H1 (cell line): Measurements from ENCODE around the gene SHROOM4. TPM values are rescaled to one million over a fixed set of nuclear protein-coding genes. Genes with fewer than 3 reads are reported as not detected.

Experiments used
- CTCF ChIA-PET: fragments of 300-600 bp; sonication (Branson Sonifier 250); formaldehyde crosslinking; loops from one replicate; lab custom pipeline; 2021; ENCODE audit not compliant: partially characterized antibody; lab: Charles Lee
- POLR2A ChIA-PET: fragments of 300-600 bp; sonication (Branson Sonifier 250); formaldehyde crosslinking; loops from one replicate; lab custom pipeline; 2021; ENCODE audit warnings: inconsistent platforms; ENCODE audit not compliant: partially characterized antibody; lab: Charles Lee
- DNase-seq, 2 experiments: peaks; one replicate each; pipeline versions ENCODE4 v3.0.0 to v3.0.0-alpha.2; 2010 to 2022; ENCODE audit warnings: low spot score in 2 of 2, low read depth in 1 of 2, mixed read lengths in 1 of 2
- FAIRE-seq: peaks from 2 replicates; lab custom pipeline; 2011; peaks lifted over from hg19 to GRCh38; lab: Jason Lieb, UNC
- H2AFZ ChIP-seq: 2 replicates; pipeline ENCODE4 v1.8.1; 2012; ENCODE audit warnings: low read length, inconsistent platforms
- H2AK5ac ChIP-seq: 2 replicates; pipeline ENCODE4 v1.6.1; 2013; ENCODE audit warnings: low read depth, low read length
- H2BK120ac ChIP-seq: replicated peaks from 2 replicates; pipeline ENCODE3; 2013; ENCODE audit warnings: low read depth, low read length, inconsistent platforms
- H2BK12ac ChIP-seq: 2 replicates; pipeline ENCODE4 v1.6.1; 2013; ENCODE audit warnings: low read depth, low read length
- H2BK15ac ChIP-seq: 2 replicates; pipeline ENCODE4 v1.6.1; 2013; ENCODE audit warnings: low read length
- H2BK20ac ChIP-seq: 2 replicates; pipeline ENCODE4 v1.6.1; 2013; ENCODE audit warnings: low read length
- H2BK5ac ChIP-seq: 2 replicates; pipeline ENCODE4 v1.6.1; 2013; ENCODE audit warnings: low read depth, low read length
- H3K14ac ChIP-seq: 2 replicates; pipeline ENCODE4 v1.6.1; 2013; ENCODE audit warnings: inconsistent platforms; ENCODE audit not compliant: insufficient read length
- H3K18ac ChIP-seq: 2 replicates; pipeline ENCODE4 v1.6.1; 2013; ENCODE audit warnings: low read length; ENCODE audit errors: extremely low read depth
- H3K23ac ChIP-seq: 2 replicates; pipeline ENCODE4 v1.6.1; 2013; ENCODE audit warnings: inconsistent platforms; ENCODE audit not compliant: insufficient read length
- H3K23me2 ChIP-seq: 2 replicates; pipeline ENCODE4 v1.6.1; 2013; ENCODE audit warnings: low read depth, low read length
- H3K27ac ChIP-seq: 2 replicates; pipeline ENCODE4 v1.6.1; 2011; ENCODE audit warnings: low read depth, low read length, inconsistent platforms
- H3K27me3 ChIP-seq, 4 experiments: replicated peaks in 1 of 4; 1 replicate in 1 of 4; 2 replicates in 3 of 4; pipeline versions ENCODE4 v1.6.1 to v1.8.1; 2011 to 2013; ENCODE audit warnings: low read length in 3 of 4, mild to moderate bottlenecking in 3 of 4, inconsistent platforms in 2 of 4, mixed read lengths in 2 of 4, moderate library complexity in 1 of 4; ENCODE audit not compliant: control insufficient read depth in 3 of 4, insufficient read depth in 3 of 4; ENCODE audit errors: extremely low read depth in 1 of 4
- H3K36me3 ChIP-seq, 4 experiments: 2 replicates each; pipeline versions ENCODE4 v1.6.1 to v1.8.1; 2011 to 2013; ENCODE audit warnings: mild to moderate bottlenecking in 4 of 4, low read length in 3 of 4, moderate library complexity in 2 of 4, control low read depth in 1 of 4, inconsistent platforms in 1 of 4; ENCODE audit not compliant: insufficient read depth in 4 of 4, control insufficient read depth in 2 of 4
- H3K4ac ChIP-seq: replicated peaks from 2 replicates; pipeline ENCODE3; 2013; ENCODE audit warnings: low read length, low read depth, mixed read lengths, inconsistent platforms; ENCODE audit not compliant: insufficient read length
- H3K4me1 ChIP-seq, 4 experiments: replicated peaks in 1 of 4; 1 replicate in 1 of 4; 2 replicates in 3 of 4; pipeline versions ENCODE4 v1.6.1 to v1.8.1; 2011 to 2013; ENCODE audit warnings: low read length in 3 of 4, inconsistent platforms in 2 of 4, mixed read lengths in 1 of 4; ENCODE audit not compliant: insufficient read depth in 4 of 4, control insufficient read depth in 3 of 4
- H3K4me2 ChIP-seq, 2 experiments: 2 replicates each; pipeline versions ENCODE4 v1.6.1 to v1.8.1; 2011 to 2013; ENCODE audit warnings: low read depth in 2 of 2, low read length in 2 of 2, control low read depth in 1 of 2, inconsistent platforms in 1 of 2, mild to moderate bottlenecking in 1 of 2; ENCODE audit not compliant: insufficient read depth in 1 of 2
- H3K4me3 ChIP-seq, 4 experiments: fragments of 200-600, 300-600 bp in 1 of 4; sonication (generic), shearing (Covaris generic), sonication (Bioruptor Twin) in 1 of 4; 2 replicates each; pipeline versions ENCODE4 v1.5.1 to v1.8.1; 2011 to 2016; ENCODE audit warnings: low read length in 4 of 4, low read depth in 3 of 4, control low read depth in 2 of 4, inconsistent platforms in 2 of 4, mild to moderate bottlenecking in 2 of 4, mixed read lengths in 1 of 4, moderate library complexity in 1 of 4; ENCODE audit not compliant: insufficient read depth in 2 of 4; ENCODE audit errors: extremely low read depth in 1 of 4
- H3K56ac ChIP-seq: replicated peaks from 2 replicates; pipeline ENCODE3; 2013; ENCODE audit warnings: low read depth, mild to moderate bottlenecking, mixed read lengths, low read length, inconsistent platforms; ENCODE audit not compliant: insufficient read length
- H3K79me1 ChIP-seq: 2 replicates; pipeline ENCODE4 v1.6.1; 2013; ENCODE audit warnings: low read depth, low read length, control low read depth
- H3K79me2 ChIP-seq, 2 experiments: 2 replicates each; pipeline versions ENCODE4 v1.6.1 to v1.8.1; 2012 to 2013; ENCODE audit warnings: low read length in 2 of 2, mild to moderate bottlenecking in 2 of 2, inconsistent platforms in 1 of 2; ENCODE audit not compliant: insufficient read depth in 2 of 2, control insufficient read depth in 1 of 2
- H3K9ac ChIP-seq, 4 experiments: replicated peaks in 1 of 4; 1 replicate in 1 of 4; 2 replicates in 3 of 4; pipeline versions ENCODE4 v1.6.1 to v1.8.1; 2011 to 2013; ENCODE audit warnings: low read depth in 3 of 4, low read length in 3 of 4, control low read depth in 2 of 4, mild to moderate bottlenecking in 2 of 4, moderate library complexity in 2 of 4, inconsistent platforms in 1 of 4; ENCODE audit errors: extremely low read depth in 1 of 4
- H3K9me3 ChIP-seq, 2 experiments: 2 replicates each; pipeline versions ENCODE4 v1.6.1 to v1.8.1; 2012 to 2013; ENCODE audit warnings: mild to moderate bottlenecking in 2 of 2, moderate library complexity in 2 of 2, control low read depth in 1 of 2, inconsistent platforms in 1 of 2, low read depth in 1 of 2, low read length in 1 of 2, mixed read lengths in 1 of 2; ENCODE audit not compliant: insufficient read depth in 2 of 2
- H4K20me1 ChIP-seq, 2 experiments: replicated peaks in 1 of 2; 2 replicates each; pipeline versions ENCODE3 to v1.8.1; 2011 to 2013; ENCODE audit warnings: inconsistent platforms in 2 of 2, low read length in 2 of 2, mild to moderate bottlenecking in 1 of 2; ENCODE audit not compliant: insufficient read depth in 2 of 2, control insufficient read depth in 1 of 2
- H4K5ac ChIP-seq: 2 replicates; pipeline ENCODE4 v1.6.1; 2013; ENCODE audit warnings: low read length, low read depth, mixed read lengths, inconsistent platforms; ENCODE audit not compliant: insufficient read length
- H4K8ac ChIP-seq: 2 replicates; pipeline ENCODE4 v1.8.0; 2013; ENCODE audit warnings: mild to moderate bottlenecking, moderate library complexity, low read length, inconsistent platforms; ENCODE audit not compliant: insufficient read depth; ENCODE audit errors: extremely low read depth
- H4K91ac ChIP-seq: replicated peaks from 2 replicates; pipeline ENCODE3; 2013; ENCODE audit warnings: low read length, mixed read lengths, inconsistent platforms; ENCODE audit not compliant: insufficient read length
- CHD1 ChIP-seq: IDR thresholded peaks from 2 replicates; pipeline ENCODE4 v1.6.1; 2012; ENCODE audit warnings: low read depth, low read length, improper control_type of control experiment
- CREB1 ChIP-seq: IDR thresholded peaks from 2 replicates; pipeline ENCODE4 v1.6.1; 2012; ENCODE audit warnings: inconsistent platforms
- EP300 ChIP-seq, 2 experiments: IDR thresholded peaks; 1 replicate in 1 of 2; 2 replicates in 1 of 2; pipeline ENCODE4 v1.6.1; 2011 to 2012; ENCODE audit warnings: low read depth in 2 of 2, low read length in 2 of 2, mild to moderate bottlenecking in 2 of 2, borderline replicate concordance in 1 of 2, inconsistent platforms in 1 of 2, moderate library complexity in 1 of 2
- HDAC2 ChIP-seq, 2 experiments: fragments of 300-600 bp in 1 of 2; sonication (generic) in 1 of 2; IDR thresholded peaks; 2 replicates each; pipeline ENCODE4 v1.6.1; 2011 to 2012; ENCODE audit warnings: low read depth in 2 of 2, low read length in 2 of 2, mild to moderate bottlenecking in 2 of 2, moderate library complexity in 2 of 2, borderline replicate concordance in 1 of 2, inconsistent platforms in 1 of 2
- POLR2A ChIP-seq, 2 experiments: IDR thresholded peaks; 1 replicate in 1 of 2; 2 replicates in 1 of 2; pipeline ENCODE4 v1.6.1; 2011; ENCODE audit warnings: low read depth in 2 of 2, low read length in 2 of 2, mild to moderate bottlenecking in 2 of 2; ENCODE audit errors: control extremely low read depth in 1 of 2
- TAF7 ChIP-seq: optimal IDR thresholded peaks from 2 replicates; pipeline ENCODE3; 2011; ENCODE audit warnings: low read depth, mild to moderate bottlenecking, inconsistent platforms, low read length, moderate library complexity, borderline replicate concordance
- WGBS, 2 experiments: shearing (Covaris generic) in 1 of 2; methylation state at CpG; one replicate each; pipeline versions ENCODE4 v1.1.6 to v1.1.7; 2013 to 2015; ENCODE audit warnings: low lambda C conversion rate in 2 of 2, mixed read lengths in 2 of 2, inconsistent platforms in 1 of 2, low coverage in 1 of 2, missing lambda C conversion rate in 1 of 2; ENCODE audit not compliant: insufficient replicate concordance in 2 of 2, insufficient coverage in 1 of 2, insufficient read length in 1 of 2; ENCODE audit errors: extremely low coverage in 1 of 2, missing lambda C conversion rate in 1 of 2; 5-methylcytosine and 5-hydroxymethylcytosine counted together
- polyA plus RNA-seq, 7 experiments: library from polyadenylated mRNA; depleted of rRNA in 3 of 7; stranded (reverse) in 5 of 7; unstranded in 2 of 7; fragments of >200 nt in 5 of 7; fragments of 200-250 nt in 2 of 7; gene quantifications; 1 replicate in 5 of 7; 2 replicates in 1 of 7; 4 replicates in 1 of 7; pipeline versions ENCODE4 v1.2.1 to v1.2.3, GENCODE V29; 2011 to 2013; ENCODE audit warnings: missing spikeins in 2 of 7, mixed read lengths in 2 of 7
- total RNA-seq: library from RNA; stranded (reverse); fragmentation: NEBNext Ultra II Directional; extraction: Animal tissue kit (Norgen Biotek cat#: 25700); gene quantifications from 2 replicates; pipeline ENCODE4 v1.2.1, GENCODE V29; 2021
- TF ChIP-seq, protein P1 (sequence below): IDR thresholded peaks from 2 replicates; pipeline ENCODE4 v1.6.1; 2011; ENCODE audit warnings: low read length, improper control_type of control experiment
- TF ChIP-seq, protein P2 (sequence below): IDR thresholded peaks from 2 replicates; pipeline ENCODE4 v1.6.1; 2012; ENCODE audit warnings: inconsistent platforms

Gene SHROOM4
- total and polyA plus RNA-seq, 2 of the 8 experiments (the other 6 are each of a cell fraction or from before 2014, with no cell fraction given): 1.6 to 5.6 TPM

DNA sequence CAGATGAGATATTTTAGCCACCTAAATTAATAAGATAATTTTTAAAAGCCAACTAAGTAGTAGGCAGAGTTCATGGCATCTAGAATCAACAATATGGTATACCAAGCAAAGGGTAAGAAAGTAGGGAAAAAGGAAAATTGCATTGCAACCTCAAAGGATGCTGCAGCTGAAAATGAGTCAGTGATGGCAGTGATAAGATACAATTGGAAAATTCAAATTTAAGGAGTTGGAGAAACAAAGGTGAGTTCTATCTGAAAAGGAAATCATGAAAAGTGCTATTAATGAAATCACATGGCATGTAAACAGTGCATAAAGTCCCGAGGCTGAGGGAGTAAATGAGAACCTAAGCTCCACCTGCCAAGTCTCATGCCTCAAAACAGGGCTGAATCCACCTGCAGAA is 33.9 kb downstream of the SHROOM4 start:
- no peak overlapping the region for H4K8ac ChIP-seq

More for the DNA sequence above, 33.9 kb downstream of the SHROOM4 start:
- no peak overlapping the region for H3K27ac ChIP-seq
- TF ChIP-seq CREB1 (no peak), TAF7 (no peak), HDAC2 (IDR thresholded peaks at IDR 0.05; ENCODE audit: borderline replicate concordance in 1 of 2, low read depth in 2 of 2, low read length in 2 of 2) (no peak), POLR2A (IDR thresholded peaks at IDR 0.05; ENCODE audit: control extremely low read depth in 1 of 2, low read depth in 2 of 2, low read length in 2 of 2) (no peak), CHD1 (no peak), EP300 (IDR thresholded peaks at IDR 0.05; ENCODE audit: borderline replicate concordance in 1 of 2, low read depth in 2 of 2, low read length in 2 of 2) (no peak)
- TF ChIP-seq, protein P1, sequence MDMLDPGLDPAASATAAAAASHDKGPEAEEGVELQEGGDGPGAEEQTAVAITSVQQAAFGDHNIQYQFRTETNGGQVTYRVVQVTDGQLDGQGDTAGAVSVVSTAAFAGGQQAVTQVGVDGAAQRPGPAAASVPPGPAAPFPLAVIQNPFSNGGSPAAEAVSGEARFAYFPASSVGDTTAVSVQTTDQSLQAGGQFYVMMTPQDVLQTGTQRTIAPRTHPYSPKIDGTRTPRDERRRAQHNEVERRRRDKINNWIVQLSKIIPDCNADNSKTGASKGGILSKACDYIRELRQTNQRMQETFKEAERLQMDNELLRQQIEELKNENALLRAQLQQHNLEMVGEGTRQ: no peak
- TF ChIP-seq, protein P2, sequence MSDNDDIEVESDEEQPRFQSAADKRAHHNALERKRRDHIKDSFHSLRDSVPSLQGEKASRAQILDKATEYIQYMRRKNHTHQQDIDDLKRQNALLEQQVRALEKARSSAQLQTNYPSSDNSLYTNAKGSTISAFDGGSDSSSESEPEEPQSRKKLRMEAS: no peak
- H3K4me2 ChIP-seq: no peak overlapping the region
- H4K5ac ChIP-seq: no peak overlapping the region
- no peak overlapping the region for H3K23ac ChIP-seq
- H3K36me3 ChIP-seq: no peaks in the 10 kb centered on the region
- H3K14ac ChIP-seq: no peak overlapping the region
- no peak overlapping the region for H2BK120ac ChIP-seq
- H3K79me1 ChIP-seq: no peaks in the 10 kb centered on the region
- H2AFZ ChIP-seq: no peak overlapping the region
- no peak overlapping the region for H3K18ac ChIP-seq
- no peak overlapping the region for H2BK15ac ChIP-seq
- H2BK12ac ChIP-seq: no peak overlapping the region
- H2BK5ac ChIP-seq: no peak overlapping the region
- no peaks in the 10 kb centered on the region for H3K23me2 ChIP-seq
- no peak overlapping the region for H3K4ac ChIP-seq
- H3K9ac ChIP-seq: no peak overlapping the region
- H3K4me3 ChIP-seq: no peak overlapping the region
- no peak overlapping the region for H2BK20ac ChIP-seq
- peaks cover 0 to 3% (median 0%) of the 10 kb centered on the region in 4 experiments; a peak in 1 of 7 replicates for H3K4me1 ChIP-seq
- H3K79me2 ChIP-seq: no peaks in the 10 kb centered on the region
- CTCF ChIA-PET: no interaction called here
- DNase-seq: no peak
- POLR2A ChIA-PET: no interaction called here
- no peak overlapping the region for H4K91ac ChIP-seq
- H4K20me1 ChIP-seq: peaks cover 0 to 1% of the 10 kb centered on the region in 2 experiments
- 86% methylated on average over 1 of the region's 1 CpG; no CpG with 5 or more reads in 1 of the 2 experiments for WGBS, 2 experiments
- no peak for FAIRE-seq
- no peaks in the 10 kb centered on the region for H3K9me3 ChIP-seq
- no peak overlapping the region for H2AK5ac ChIP-seq
- no peak overlapping the region for H3K56ac ChIP-seq
- H3K27me3 ChIP-seq: no peaks in the 10 kb centered on the region
